Immature natural killer cell (primary cell): Measurements from ENCODE around the gene KRTAP1-5. TPM values are rescaled to one million over a fixed set of nuclear protein-coding genes. Genes with fewer than 3 reads are reported as not detected.
"Not testable (repeated sequence)": the region's sequence is repeated elsewhere in the genome, so short reads cannot be mapped to it uniquely, and the experiment has no call there.

Experiments used
- DNase-seq, 3 donors: peaks; one replicate each; pipeline ENCODE4 v3.0.0; 2022; ENCODE audit warnings: mixed read lengths in 1 of 3
- H3K27ac Mint-ChIP-seq, 6 donors: one replicate each; pipeline ENCODE4 v1.8.0; 2020; ENCODE audit warnings: mixed read lengths in 6 of 6, mild to moderate bottlenecking in 5 of 6, inconsistent platforms in 4 of 6, moderate library complexity in 3 of 6
- H3K27me3 Mint-ChIP-seq, 3 donors: one replicate each; pipeline ENCODE4 v1.8.0; 2020 to 2021; ENCODE audit warnings: low read depth in 3 of 3, mild to moderate bottlenecking in 3 of 3, mixed read lengths in 3 of 3, moderate library complexity in 3 of 3, inconsistent platforms in 1 of 3
- H3K36me3 Mint-ChIP-seq, 3 donors: one replicate each; pipeline ENCODE4 v1.8.0; 2020; ENCODE audit warnings: mixed read lengths in 3 of 3, inconsistent platforms in 2 of 3, mild to moderate bottlenecking in 2 of 3
- H3K4me1 Mint-ChIP-seq, 2 donors: one replicate each; pipeline ENCODE4 v1.8.0; 2020; ENCODE audit warnings: inconsistent platforms in 2 of 2, mild to moderate bottlenecking in 2 of 2, mixed read lengths in 2 of 2, moderate library complexity in 1 of 2
- H3K4me3 Mint-ChIP-seq, 5 donors: one replicate each; pipeline ENCODE4 v1.8.0; 2020; ENCODE audit warnings: mild to moderate bottlenecking in 5 of 5, mixed read lengths in 5 of 5, inconsistent platforms in 3 of 5, moderate library complexity in 3 of 5
- H3K9me3 Mint-ChIP-seq, 6 donors: one replicate each; pipeline ENCODE4 v1.8.0; 2020; ENCODE audit warnings: mild to moderate bottlenecking in 6 of 6, mixed read lengths in 6 of 6, inconsistent platforms in 4 of 6, moderate library complexity in 3 of 6
- polyA plus RNA-seq, 3 donors: library from polyadenylated mRNA; unstranded; fragments of 300-500 nt; fragmentation: Illumina TruSeq; gene quantifications; one replicate each; pipeline ENCODE4 v1.2.3, GENCODE V29; 2021

The KRTAP1-5 gene
- polyA plus RNA-seq, 3 donors from 2014 or later = not detected

GRCh38 chr17:41008811-41009210, 18.2 kb downstream of the KRTAP1-5 start, which contains the start of gene KRTAP3-1:
TSS of gene KRTAP3-1 (minus strand) at chr17:41009128. CDS start at chr17:41009074, 54 bp downstream.
- Mint-ChIP-seq H3K27ac (no peak within 1 kb of the TSS), H3K4me1 (no peaks in the 10 kb centered on the region), H3K36me3 (no peaks in the 10 kb centered on the region), H3K4me3 (no peak within 1 kb of the TSS), H3K27me3 (peaks cover 0 to 4% (median 2%) of the 10 kb centered on the region in 3 donors), H3K9me3 (peaks cover 0 to 2% (median 0%) of the 10 kb centered on the region in 6 donors)
- DNase-seq = no peak

GRCh38 chr17:41004397-41004796, 22.6 kb downstream of the KRTAP1-5 start:
- Mint-ChIP-seq H3K27me3 (peaks cover 2 to 15% (median 3%) of the 10 kb centered on the region in 3 donors), H3K27ac (no peak overlapping the region), H3K9me3 (peaks cover 0 to 2% (median 0%) of the 10 kb centered on the region in 6 donors), H3K4me3 (no peak overlapping the region), H3K4me1 (no peaks in the 10 kb centered on the region), H3K36me3 (no peaks in the 10 kb centered on the region)
- no peak for DNase-seq

GRCh38 chr17:41003926-41004325, 23.1 kb downstream of the KRTAP1-5 start:
- Mint-ChIP-seq H3K4me1 (no peaks in the 10 kb centered on the region), H3K27ac (no peak overlapping the region), H3K9me3 (peaks cover 0 to 5% (median 0%) of the 10 kb centered on the region in 6 donors), H3K36me3 (no peaks in the 10 kb centered on the region), H3K27me3 (peaks cover 2 to 17% (median 3%) of the 10 kb centered on the region in 3 donors), H3K4me3 (no peak overlapping the region)
- no peak for DNase-seq

GRCh38 chr17:41002814-41003213, 24.2 kb downstream of the KRTAP1-5 start:
- H3K9me3 Mint-ChIP-seq = peaks cover 0 to 8% (median 0%) of the 10 kb centered on the region in 6 donors
- H3K4me1 Mint-ChIP-seq = no peaks in the 10 kb centered on the region
- H3K36me3 Mint-ChIP-seq = no peaks in the 10 kb centered on the region
- H3K27me3 Mint-ChIP-seq = peaks cover 2 to 20% (median 5%) of the 10 kb centered on the region in 3 donors
- H3K4me3 Mint-ChIP-seq = no peak overlapping the region
- no peak for DNase-seq
- H3K27ac Mint-ChIP-seq = no peak overlapping the region

- H3K36me3 Mint-ChIP-seq = no peaks in the 10 kb centered on the region
- no peak for DNase-seq
- no peak overlapping the region for H3K27ac Mint-ChIP-seq
- peaks cover 0 to 8% (median 0%) of the 10 kb centered on the region in 6 donors for H3K9me3 Mint-ChIP-seq
- peaks cover 2 to 22% (median 8%) of the 10 kb centered on the region in 3 donors for H3K27me3 Mint-ChIP-seq
- H3K4me1 Mint-ChIP-seq = no peaks in the 10 kb centered on the region
- H3K4me3 Mint-ChIP-seq = no peak overlapping the region
These were observed 25.2 kb downstream of the KRTAP1-5 start for GRCh38 chr17:41001795-41002194.

- H3K4me3 Mint-ChIP-seq, H3K9me3 Mint-ChIP-seq, H3K36me3 Mint-ChIP-seq, DNase-seq, H3K4me1 Mint-ChIP-seq, H3K27ac Mint-ChIP-seq: not testable (repeated sequence)
- H3K27me3 Mint-ChIP-seq = peaks cover 8 to 28% (median 8%) of the 10 kb centered on the region in 3 donors
These were observed 27.4 kb downstream of the KRTAP1-5 start, which contains the start of gene KRTAP3-2 for GRCh38 chr17:40999563-40999962. TSS of gene KRTAP3-2 (minus strand) at chr17:40999906. CDS start at chr17:40999853, 53 bp downstream.

- Mint-ChIP-seq H3K9me3 (peaks cover 0 to 5% (median 0%) of the 10 kb centered on the region in 6 donors), H3K4me3 (no peak overlapping the region), H3K36me3 (no peaks in the 10 kb centered on the region), H3K4me1 (no peaks in the 10 kb centered on the region), H3K27ac (no peak overlapping the region), H3K27me3 (peaks cover 8 to 26% (median 18%) of the 10 kb centered on the region in 3 donors)
- no peak for DNase-seq
These were observed 29.6 kb downstream of the KRTAP1-5 start for GRCh38 chr17:40997361-40997760.

- H3K4me3 Mint-ChIP-seq = no peak overlapping the region
- H3K9me3 Mint-ChIP-seq = peaks cover 0 to 5% (median 0%) of the 10 kb centered on the region in 6 donors
- H3K27ac Mint-ChIP-seq = no peak overlapping the region
- H3K36me3 Mint-ChIP-seq = no peaks in the 10 kb centered on the region
- DNase-seq = no peak
- peaks cover 8 to 25% (median 18%) of the 10 kb centered on the region in 3 donors for H3K27me3 Mint-ChIP-seq
- no peaks in the 10 kb centered on the region for H3K4me1 Mint-ChIP-seq
These were observed 30.2 kb downstream of the KRTAP1-5 start for GRCh38 chr17:40996829-40997228.

GRCh38 chr17:40995116-40995515, 31.9 kb downstream of the KRTAP1-5 start:
- Mint-ChIP-seq H3K27me3 (peaks cover 8 to 22% (median 15%) of the 10 kb centered on the region in 3 donors), H3K4me3 (no peak overlapping the region), H3K27ac (no peak overlapping the region), H3K36me3 (no peaks in the 10 kb centered on the region), H3K9me3 (peaks cover 0 to 5% (median 0%) of the 10 kb centered on the region in 6 donors), H3K4me1 (no peaks in the 10 kb centered on the region)
- no peak for DNase-seq

GRCh38 chr17:40993839-40994238, 33.2 kb downstream of the KRTAP1-5 start, which contains the start of gene KRTAP3-3:
TSS of gene KRTAP3-3 (minus strand) at chr17:40994164. CDS start at chr17:40994097, 67 bp downstream.
- peaks cover 0 to 2% (median 0%) of the 10 kb centered on the region in 6 donors for H3K9me3 Mint-ChIP-seq
- H3K4me3 Mint-ChIP-seq = no peak within 1 kb of the TSS
- H3K36me3 Mint-ChIP-seq = no peaks in the 10 kb centered on the region
- H3K4me1 Mint-ChIP-seq = no peaks in the 10 kb centered on the region
- H3K27ac Mint-ChIP-seq = no peak within 1 kb of the TSS
- no peak for DNase-seq
- peaks cover 8 to 18% (median 15%) of the 10 kb centered on the region in 3 donors for H3K27me3 Mint-ChIP-seq

GRCh38 chr17:40993084-40993483, 33.9 kb downstream of the KRTAP1-5 start:
- H3K4me3 Mint-ChIP-seq = no peak overlapping the region
- H3K27ac Mint-ChIP-seq = no peak overlapping the region
- no peaks in the 10 kb centered on the region for H3K4me1 Mint-ChIP-seq
- no peak for DNase-seq
- H3K36me3 Mint-ChIP-seq = no peaks in the 10 kb centered on the region
- no peaks in the 10 kb centered on the region for H3K9me3 Mint-ChIP-seq
- peaks cover 8 to 16% (median 14%) of the 10 kb centered on the region in 3 donors for H3K27me3 Mint-ChIP-seq

- peaks cover 8 to 16% (median 12%) of the 10 kb centered on the region in 3 donors for H3K27me3 Mint-ChIP-seq
- no peaks in the 10 kb centered on the region for H3K4me1 Mint-ChIP-seq
- H3K4me3 Mint-ChIP-seq = no peak overlapping the region
- no peaks in the 10 kb centered on the region for H3K9me3 Mint-ChIP-seq
- DNase-seq = no peak
- no peak overlapping the region for H3K27ac Mint-ChIP-seq
- H3K36me3 Mint-ChIP-seq = no peaks in the 10 kb centered on the region
These were observed 34.3 kb downstream of the KRTAP1-5 start for GRCh38 chr17:40992666-40993065.

- no peak overlapping the region for H3K4me3 Mint-ChIP-seq
- no peaks in the 10 kb centered on the region for H3K36me3 Mint-ChIP-seq
- no peaks in the 10 kb centered on the region for H3K4me1 Mint-ChIP-seq
- peaks cover 0 to 2% (median 2%) of the 10 kb centered on the region in 3 donors for H3K27me3 Mint-ChIP-seq
- H3K9me3 Mint-ChIP-seq = no peaks in the 10 kb centered on the region
- DNase-seq = no peak
- H3K27ac Mint-ChIP-seq = no peak overlapping the region
These were observed 40.1 kb downstream of the KRTAP1-5 start for GRCh38 chr17:40986920-40987319.

- no peak for DNase-seq
- Mint-ChIP-seq H3K4me3 (no peak within 1 kb of the TSS), H3K9me3 (no peaks in the 10 kb centered on the region), H3K27ac (no peak within 1 kb of the TSS), H3K4me1 (no peaks in the 10 kb centered on the region), H3K27me3 (peaks cover 0 to 4% (median 4%) of the 10 kb centered on the region in 3 donors), H3K36me3 (no peaks in the 10 kb centered on the region)
These were observed 42.8 kb downstream of the KRTAP1-5 start, which contains the start of gene KRT40 for GRCh38 chr17:40984226-40984625. TSS of gene KRT40 (minus strand) at chr17:40984326. CDS start at chr17:40984273, 53 bp downstream.

GRCh38 chr17:40981115-40981514, 45.9 kb downstream of the KRTAP1-5 start:
- Mint-ChIP-seq H3K27me3 (peaks cover 0 to 10% (median 2%) of the 10 kb centered on the region in 3 donors), H3K4me3 (no peak overlapping the region), H3K36me3 (no peaks in the 10 kb centered on the region), H3K9me3 (no peaks in the 10 kb centered on the region), H3K27ac (no peak overlapping the region), H3K4me1 (no peaks in the 10 kb centered on the region)
- no peak for DNase-seq
